ENCODE measurements around the gene MYOZ3. TPM values are rescaled to one million over a fixed set of nuclear protein-coding genes. Genes with fewer than 3 reads are reported as not detected.

MYOZ3 gene
- total RNA-seq, 1 experiment from 2014 or later = not detected

GRCh38 chr5:150660108-150660831 lies 781 bp upstream of the MYOZ3 start:
- Histone ChIP-seq H3K9me3 (ENCODE audit: low read length) (no peaks in the 10 kb centered on the region), H3K4me1 (ENCODE audit: insufficient read depth, low read length) (no peaks in the 10 kb centered on the region), H3K4me2 (ENCODE audit: low read length) (no peak overlapping the region), H3K9ac (ENCODE audit: low read length) (no peak overlapping the region), H3K27ac (ENCODE audit: low read length) (no peak overlapping the region), H3F3A (ENCODE audit: low read length, unreplicated experiment) (no peaks in the 10 kb centered on the region), H3K27me3 (ENCODE audit: low read length) (no peaks in the 10 kb centered on the region; the same call in 1 of the 2 replicates), H4K20me1 (ENCODE audit: low read length) (no peaks in the 10 kb centered on the region), H3K79me2 (ENCODE audit: low read length) (no peaks in the 10 kb centered on the region), H2AFZ (ENCODE audit: low read length) (no peak overlapping the region), H3K36me3 (ENCODE audit: low read depth, low read length) (no peaks in the 10 kb centered on the region), H3K9me2 (replicated peaks; ENCODE audit: low read length) (no peaks in the 10 kb centered on the region), H3K4me3 (ENCODE audit: low read length) (no peak overlapping the region)
- ChIA-PET CTCF (interaction anchor here (0.6 kb wide), 1 partner anchor 99 kb away, joined by 3 read pairs; no protein-coding TSS in a partner anchor), POLR2A (ENCODE audit: unreplicated experiment) (no interaction called here)
- no TSS peak for BruUV-seq (replicated peaks)
- no peak for DNase-seq
- ATAC-seq = no peak
- TF ChIP-seq, protein P1, sequence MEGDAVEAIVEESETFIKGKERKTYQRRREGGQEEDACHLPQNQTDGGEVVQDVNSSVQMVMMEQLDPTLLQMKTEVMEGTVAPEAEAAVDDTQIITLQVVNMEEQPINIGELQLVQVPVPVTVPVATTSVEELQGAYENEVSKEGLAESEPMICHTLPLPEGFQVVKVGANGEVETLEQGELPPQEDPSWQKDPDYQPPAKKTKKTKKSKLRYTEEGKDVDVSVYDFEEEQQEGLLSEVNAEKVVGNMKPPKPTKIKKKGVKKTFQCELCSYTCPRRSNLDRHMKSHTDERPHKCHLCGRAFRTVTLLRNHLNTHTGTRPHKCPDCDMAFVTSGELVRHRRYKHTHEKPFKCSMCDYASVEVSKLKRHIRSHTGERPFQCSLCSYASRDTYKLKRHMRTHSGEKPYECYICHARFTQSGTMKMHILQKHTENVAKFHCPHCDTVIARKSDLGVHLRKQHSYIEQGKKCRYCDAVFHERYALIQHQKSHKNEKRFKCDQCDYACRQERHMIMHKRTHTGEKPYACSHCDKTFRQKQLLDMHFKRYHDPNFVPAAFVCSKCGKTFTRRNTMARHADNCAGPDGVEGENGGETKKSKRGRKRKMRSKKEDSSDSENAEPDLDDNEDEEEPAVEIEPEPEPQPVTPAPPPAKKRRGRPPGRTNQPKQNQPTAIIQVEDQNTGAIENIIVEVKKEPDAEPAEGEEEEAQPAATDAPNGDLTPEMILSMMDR (conservative IDR thresholded peaks at IDR 0.05; ENCODE audit: low read depth, low read length) = no peak
- TF ChIP-seq EZH2 (IDR thresholded peaks at IDR 0.05; ENCODE audit: low read length, unreplicated experiment) = no peak
- no peak for TF ChIP-seq EZH2phosphoT487 (IDR thresholded peaks at IDR 0.05; ENCODE audit: borderline replicate concordance, low read length)
- intact Hi-C loops (cut with micrococcal nuclease) = no loop called here

DNA sequence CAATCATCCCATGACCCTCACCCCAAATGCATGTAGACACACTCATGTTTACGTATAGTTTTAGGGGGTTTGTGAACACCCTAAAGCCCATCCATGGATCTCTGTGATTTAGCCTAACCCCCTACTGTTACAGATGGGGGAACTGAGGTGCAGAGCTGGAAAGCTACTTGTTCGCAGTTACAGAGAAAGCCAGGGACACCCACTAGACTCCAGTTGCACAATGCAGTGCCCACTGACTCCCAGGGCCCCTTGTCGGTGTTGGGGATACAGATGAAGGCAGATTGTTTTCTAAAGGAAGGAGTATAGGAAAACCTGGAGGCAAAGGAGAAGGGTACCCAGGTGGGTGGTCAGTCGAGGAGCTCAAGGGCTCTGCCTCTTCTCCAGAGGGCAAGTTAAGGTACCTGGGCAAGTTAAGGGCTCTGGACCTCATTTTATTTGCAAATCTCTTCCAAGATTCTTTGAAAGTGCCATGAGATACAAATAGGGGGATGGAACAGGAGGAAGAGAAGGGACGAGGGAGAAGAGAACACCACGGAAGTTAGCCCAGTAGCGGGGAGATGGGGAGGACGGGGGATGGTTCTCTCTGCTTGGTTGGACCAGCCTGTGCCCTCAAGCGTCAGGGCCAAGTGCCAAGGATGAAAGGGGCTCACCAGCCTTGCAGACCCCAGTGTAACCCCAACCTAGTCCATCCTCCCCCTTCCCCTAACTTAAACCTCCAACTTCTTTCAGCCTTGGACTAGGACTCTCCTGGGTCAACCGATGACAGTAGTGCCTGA lies 958 bp downstream of the MYOZ3 start:
- BruUV-seq (replicated peaks) = no TSS peak
- POLR2A ChIA-PET (ENCODE audit: unreplicated experiment) = no interaction called here
- H3K27me3 ChIP-seq (ENCODE audit: low read length) = no peaks in the 10 kb centered on the region; the same call in 1 of the 2 replicates

More for the DNA sequence above, 958 bp downstream of the MYOZ3 start:
- ATAC-seq (no peak), DNase-seq (no peak)
- H3K79me2 ChIP-seq (ENCODE audit: low read length) = no peaks in the 10 kb centered on the region
- H3K27ac ChIP-seq (ENCODE audit: low read length) = no peak overlapping the region
- no peak overlapping the region for H3K9ac ChIP-seq (ENCODE audit: low read length)
- intact Hi-C loops (cut with micrococcal nuclease) = no loop called here
- H2AFZ ChIP-seq (ENCODE audit: low read length) = no peak overlapping the region
- no peak overlapping the region for H3K4me2 ChIP-seq (ENCODE audit: low read length)
- no peaks in the 10 kb centered on the region for H3K9me3 ChIP-seq (ENCODE audit: low read length)
- no peaks in the 10 kb centered on the region for H3K4me1 ChIP-seq (ENCODE audit: insufficient read depth, low read length)
- H3F3A ChIP-seq (ENCODE audit: low read length, unreplicated experiment) = no peaks in the 10 kb centered on the region
- no peaks in the 10 kb centered on the region for H3K9me2 ChIP-seq (replicated peaks; ENCODE audit: low read length)
- H4K20me1 ChIP-seq (ENCODE audit: low read length) = no peaks in the 10 kb centered on the region
- H3K36me3 ChIP-seq (ENCODE audit: low read depth, low read length) = no peaks in the 10 kb centered on the region
- no peak overlapping the region for H3K4me3 ChIP-seq (ENCODE audit: low read length)
- CTCF ChIA-PET = no interaction called here
- TF ChIP-seq, protein P1 (conservative IDR thresholded peaks at IDR 0.05; ENCODE audit: low read depth, low read length) = no peak
- TF ChIP-seq EZH2phosphoT487 (IDR thresholded peaks at IDR 0.05; ENCODE audit: borderline replicate concordance, low read length) (no peak), EZH2 (IDR thresholded peaks at IDR 0.05; ENCODE audit: low read length, unreplicated experiment) (no peak)

Data from PC-3 (cell line).